ENCODE results near the gene ANO10.

- no peak for TF ChIP-seq POLR2A (IDR thresholded peaks at IDR 0.05)
- TF ChIP-seq CTCF (IDR thresholded peaks at IDR 0.05) = no peak
- no peak for TF ChIP-seq EP300 (IDR thresholded peaks at IDR 0.05; ENCODE audit: low read depth)
- no peak for TF ChIP-seq POLR2AphosphoS5 (IDR thresholded peaks at IDR 0.05)
These were observed 286.0 kb downstream of the ANO10 start for GRCh38 chr3:43335799-43336198.
